Measurements from ENCODE around the gene FJX1.
A peak's percentile ranks its signal among the peaks of the same experiment; 100 is the strongest.

Gene FJX1

GRCh38 chr11:35661534-35661933, 43.3 kb downstream of the FJX1 start:
- H3K36me3 ChIP-seq = no peaks in the 10 kb centered on the region
- H3K27me3 ChIP-seq = no peaks in the 10 kb centered on the region
- no peak overlapping the region for H3K4me3 ChIP-seq (ENCODE audit: low read depth, low read length)
- DNase-seq = no peak
- H3K9me3 ChIP-seq = no peaks in the 10 kb centered on the region
- no peak for TF ChIP-seq CTCF (IDR thresholded peaks at IDR 0.05; ENCODE audit: low read depth, low read length)
- no peaks in the 10 kb centered on the region for H3K4me1 ChIP-seq

- Histone ChIP-seq H3K9me3 (no peaks in the 10 kb centered on the region), H3K27me3 (no peaks in the 10 kb centered on the region), H3K4me1 (no peaks in the 10 kb centered on the region), H3K36me3 (no peaks in the 10 kb centered on the region), H3K4me3 (ENCODE audit: low read depth, low read length) (peak overlapping the region; percentile 70)
- TF ChIP-seq CTCF (IDR thresholded peaks at IDR 0.05; ENCODE audit: low read depth, low read length) = no peak
- no peak for DNase-seq
Measured at GRCh38 chr11:35662061-35662648, 43.9 kb downstream of the FJX1 start.

- TF ChIP-seq CTCF (IDR thresholded peaks at IDR 0.05; ENCODE audit: low read depth, low read length) = no peak
- peak; percentile 53 for DNase-seq
- Histone ChIP-seq H3K4me1 (no peaks in the 10 kb centered on the region), H3K9me3 (no peaks in the 10 kb centered on the region), H3K36me3 (no peaks in the 10 kb centered on the region), H3K27me3 (no peaks in the 10 kb centered on the region), H3K4me3 (ENCODE audit: low read depth, low read length) (peak within 1 kb of the TSS; percentile 70)
Measured at GRCh38 chr11:35662649-35663407, 44.6 kb downstream of the FJX1 start, which contains the start of gene TRIM44. Gene TRIM44, plus strand, starts transcription at chr11:35662775. Its CDS starts 337 bp downstream, at chr11:35663112.

- no peak for DNase-seq
- H3K4me1 ChIP-seq = no peaks in the 10 kb centered on the region
- no peak for TF ChIP-seq CTCF (IDR thresholded peaks at IDR 0.05; ENCODE audit: low read depth, low read length)
- H3K9me3 ChIP-seq = no peaks in the 10 kb centered on the region
- peak overlapping the region; percentile 70 for H3K4me3 ChIP-seq (ENCODE audit: low read depth, low read length)
- H3K36me3 ChIP-seq = no peaks in the 10 kb centered on the region
- no peaks in the 10 kb centered on the region for H3K27me3 ChIP-seq
Measured at GRCh38 chr11:35663408-35663702, 45.1 kb downstream of the FJX1 start.

GRCh38 chr11:35664977-35665441, 46.7 kb downstream of the FJX1 start:
- H3K4me3 ChIP-seq (ENCODE audit: low read depth, low read length) = no peak overlapping the region

More at GRCh38 chr11:35664977-35665441, 46.7 kb downstream of the FJX1 start:
- no peak for TF ChIP-seq CTCF (IDR thresholded peaks at IDR 0.05; ENCODE audit: low read depth, low read length)
- no peaks in the 10 kb centered on the region for H3K36me3 ChIP-seq
- DNase-seq = no peak
- H3K9me3 ChIP-seq = no peaks in the 10 kb centered on the region
- no peaks in the 10 kb centered on the region for H3K27me3 ChIP-seq
- H3K4me1 ChIP-seq = no peaks in the 10 kb centered on the region
